Transverse colon (tissue), 4 donors: ENCODE data around the gene LGALS4.

Experiments used
- CTCF ChIP-seq, 5 experiments: fragments of 200-600 bp in 3 of 5; fragments of 450-650 bp in 2 of 5; sonication (generic) in 3 of 5; IDR thresholded peaks; 1 replicate in 2 of 5; 2 replicates in 3 of 5; pipeline ENCODE4 v1.5.1; 2016 to 2017; ENCODE audit warnings: antibody characterized with exemption in 5 of 5, inconsistent platforms in 3 of 5, mild to moderate bottlenecking in 2 of 5, moderate library complexity in 1 of 5
- POLR2A ChIP-seq: fragments of 450-650 bp; IDR thresholded peaks from one replicate; pipeline ENCODE4 v1.6.1; 2016; ENCODE audit warnings: antibody characterized with exemption, mild to moderate bottlenecking, moderate library complexity
- POLR2AphosphoS5 ChIP-seq, 3 donors: sonication (generic); formaldehyde crosslinking; IDR thresholded peaks; one replicate each; pipeline ENCODE4 v1.6.1; 2016; ENCODE audit warnings: antibody characterized with exemption in 3 of 3

GRCh38 chr19:38773469-38774177 is 39.1 kb downstream of the LGALS4 start, which contains the start of gene LGALS7:
- TF ChIP-seq POLR2AphosphoS5 (IDR thresholded peaks at IDR 0.05) (no peak), POLR2A (no peak), CTCF (IDR thresholded peaks at IDR 0.05) (no peak)
